Nephron (organoid): ENCODE measurements around the gene C1QL4.
A peak's percentile ranks its signal among the peaks of the same experiment; 100 is the strongest.

Experiments used
- H3K27ac Mint-ChIP-seq, 3 experiments: 2 replicates each; pipeline ENCODE4 v1.8.0; 2020; ENCODE audit warnings: mixed read lengths in 3 of 3, mild to moderate bottlenecking in 2 of 3, moderate library complexity in 1 of 3
- H3K27me3 Mint-ChIP-seq: 2 replicates; pipeline ENCODE4 v1.8.0; 2021; ENCODE audit warnings: low read depth, mild to moderate bottlenecking, moderate library complexity, mixed read lengths
- H3K36me3 Mint-ChIP-seq: 2 replicates; pipeline ENCODE4 v1.8.0; 2020; ENCODE audit warnings: low read depth, mixed read lengths
- H3K4me1 Mint-ChIP-seq: 2 replicates; pipeline ENCODE4 v1.8.0; 2020; ENCODE audit warnings: mixed read lengths
- H3K4me3 Mint-ChIP-seq, 3 experiments: 2 replicates each; pipeline ENCODE4 v1.8.0; 2020; ENCODE audit warnings: mild to moderate bottlenecking in 3 of 3, mixed read lengths in 3 of 3, moderate library complexity in 2 of 3
- H3K9me3 Mint-ChIP-seq: 2 replicates; pipeline ENCODE4 v1.8.0; 2020; ENCODE audit warnings: mixed read lengths
- TF ChIP-seq, protein P1 (sequence below), 3 experiments: fragments of 200-600 bp; sonication (generic); IDR thresholded peaks; one replicate each; pipeline ENCODE4 v1.5.0; 2021; ENCODE audit warnings: antibody characterized with exemption in 3 of 3; ENCODE audit not compliant: unreplicated experiment in 3 of 3

The C1QL4 gene

DNA sequence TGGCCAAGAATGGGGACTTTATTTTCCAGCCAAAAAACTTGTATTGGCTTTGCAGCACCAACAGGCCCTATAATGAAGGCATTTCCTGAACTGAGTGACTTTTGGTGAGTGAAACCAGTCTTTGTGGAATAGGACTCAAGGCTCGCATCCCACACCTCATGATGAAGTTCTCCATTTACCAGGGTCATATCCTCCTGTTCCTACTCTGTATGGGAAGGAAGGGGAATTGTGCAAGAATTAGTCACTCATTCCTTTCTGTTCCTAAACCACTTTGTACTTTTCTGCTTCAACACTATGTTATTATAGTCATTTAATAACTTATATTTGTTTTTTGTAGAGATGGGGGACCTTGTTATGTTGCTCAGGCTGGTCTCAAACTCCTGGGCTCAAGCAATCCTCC is 28.0 kb upstream of the C1QL4 start:
- H3K27me3 Mint-ChIP-seq, result peaks cover 8% of the 10 kb centered on the region
- TF ChIP-seq, protein P1, sequence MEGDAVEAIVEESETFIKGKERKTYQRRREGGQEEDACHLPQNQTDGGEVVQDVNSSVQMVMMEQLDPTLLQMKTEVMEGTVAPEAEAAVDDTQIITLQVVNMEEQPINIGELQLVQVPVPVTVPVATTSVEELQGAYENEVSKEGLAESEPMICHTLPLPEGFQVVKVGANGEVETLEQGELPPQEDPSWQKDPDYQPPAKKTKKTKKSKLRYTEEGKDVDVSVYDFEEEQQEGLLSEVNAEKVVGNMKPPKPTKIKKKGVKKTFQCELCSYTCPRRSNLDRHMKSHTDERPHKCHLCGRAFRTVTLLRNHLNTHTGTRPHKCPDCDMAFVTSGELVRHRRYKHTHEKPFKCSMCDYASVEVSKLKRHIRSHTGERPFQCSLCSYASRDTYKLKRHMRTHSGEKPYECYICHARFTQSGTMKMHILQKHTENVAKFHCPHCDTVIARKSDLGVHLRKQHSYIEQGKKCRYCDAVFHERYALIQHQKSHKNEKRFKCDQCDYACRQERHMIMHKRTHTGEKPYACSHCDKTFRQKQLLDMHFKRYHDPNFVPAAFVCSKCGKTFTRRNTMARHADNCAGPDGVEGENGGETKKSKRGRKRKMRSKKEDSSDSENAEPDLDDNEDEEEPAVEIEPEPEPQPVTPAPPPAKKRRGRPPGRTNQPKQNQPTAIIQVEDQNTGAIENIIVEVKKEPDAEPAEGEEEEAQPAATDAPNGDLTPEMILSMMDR (IDR thresholded peaks at IDR 0.05; ENCODE audit: unreplicated experiment in 3 of 3), result no peak
- peaks cover 20% of the 10 kb centered on the region for H3K4me1 Mint-ChIP-seq
- H3K27ac Mint-ChIP-seq, result no peak overlapping the region
- H3K4me3 Mint-ChIP-seq, result peak overlapping the region in 1 of 3 experiments; percentile 14
- H3K9me3 Mint-ChIP-seq, result no peaks in the 10 kb centered on the region
- no peaks in the 10 kb centered on the region for H3K36me3 Mint-ChIP-seq

DNA sequence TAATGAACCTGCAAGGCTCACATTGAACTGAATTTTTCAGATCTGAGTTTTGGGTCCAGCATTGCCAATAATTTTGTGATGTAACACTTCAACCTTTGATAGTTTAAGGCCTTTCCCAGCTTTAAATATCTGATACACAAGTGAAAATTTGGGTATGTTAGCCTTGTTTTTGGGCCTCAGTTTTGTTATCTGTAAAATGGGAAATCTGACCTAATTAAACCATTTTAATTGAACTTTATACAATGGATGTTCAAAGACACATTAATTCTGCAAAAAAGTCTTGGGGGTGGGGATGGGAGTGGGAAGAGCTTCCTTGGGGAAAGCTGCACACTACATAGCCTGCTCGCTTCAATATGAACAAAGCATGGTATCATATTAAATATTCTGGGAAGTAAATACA is 25.1 kb upstream of the C1QL4 start:
- no peaks in the 10 kb centered on the region for H3K36me3 Mint-ChIP-seq
- H3K4me1 Mint-ChIP-seq, result peaks cover 7% of the 10 kb centered on the region
- TF ChIP-seq, protein P1 (IDR thresholded peaks at IDR 0.05; ENCODE audit: unreplicated experiment in 3 of 3), result no peak
- H3K4me3 Mint-ChIP-seq, result no peak overlapping the region
- H3K9me3 Mint-ChIP-seq, result no peaks in the 10 kb centered on the region
- H3K27ac Mint-ChIP-seq, result no peak overlapping the region
- peaks cover 19% of the 10 kb centered on the region for H3K27me3 Mint-ChIP-seq

DNA sequence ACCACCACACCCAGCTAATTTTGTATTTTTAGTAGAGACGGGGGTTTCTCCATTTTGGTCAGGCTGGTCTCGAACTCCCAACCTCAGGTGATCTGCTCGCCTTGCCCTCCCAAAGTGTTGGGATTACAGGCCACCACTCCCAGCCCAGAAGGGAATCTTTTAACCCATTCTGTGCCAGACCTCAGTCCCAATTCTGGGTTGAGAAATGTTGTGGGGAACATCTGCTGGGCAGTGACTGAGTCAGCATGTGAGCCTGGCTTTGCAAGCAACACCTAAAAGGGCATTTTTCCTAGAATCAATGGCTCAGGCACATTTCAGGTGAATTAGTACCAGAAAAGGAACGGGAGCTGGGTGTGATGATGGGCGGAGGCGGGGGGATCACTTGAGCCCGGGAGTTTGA is 22.7 kb upstream of the C1QL4 start:
- H3K4me3 Mint-ChIP-seq, result no peak overlapping the region
- H3K27ac Mint-ChIP-seq, result no peak overlapping the region

DNA sequence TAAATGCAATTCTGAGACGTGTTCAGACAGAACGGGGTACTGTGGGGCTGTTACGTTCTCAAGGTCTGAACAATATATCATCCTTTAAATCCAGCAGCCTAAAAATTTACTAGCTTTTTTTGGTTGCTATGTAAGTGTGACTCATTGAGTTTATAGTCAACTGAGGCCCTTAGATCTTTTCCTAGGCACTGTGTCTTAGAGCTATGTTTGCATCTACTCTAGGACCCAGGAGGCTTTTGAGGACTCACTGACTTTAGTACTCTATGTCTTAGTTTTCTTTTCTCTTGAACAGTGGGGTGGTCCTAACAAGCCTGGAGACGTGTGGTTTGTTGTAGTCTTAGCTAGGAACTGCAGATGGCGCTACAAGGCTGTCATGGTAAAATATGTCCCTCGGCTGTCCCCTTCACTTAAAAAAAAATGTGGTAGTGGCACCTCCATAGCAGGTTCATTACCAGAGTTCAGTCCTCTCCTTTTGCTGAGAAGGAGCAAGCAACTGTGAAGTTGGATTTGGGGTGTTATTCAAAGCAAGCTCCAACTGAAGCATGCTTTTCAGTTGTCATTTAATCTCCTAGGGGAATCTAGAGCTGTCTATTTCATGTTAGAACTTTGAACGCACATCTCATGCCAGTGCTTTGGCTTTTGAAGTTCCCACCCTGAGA is 21.6 kb upstream of the C1QL4 start:
- Mint-ChIP-seq H3K4me1 (peaks cover 7% of the 10 kb centered on the region), H3K4me3 (no peak overlapping the region)

More for the DNA sequence above, 22.7 kb upstream of the C1QL4 start:
- TF ChIP-seq, protein P1 (IDR thresholded peaks at IDR 0.05; ENCODE audit: unreplicated experiment in 3 of 3), result no peak
- H3K27me3 Mint-ChIP-seq, result peaks cover 29% of the 10 kb centered on the region
- peaks cover 7% of the 10 kb centered on the region for H3K4me1 Mint-ChIP-seq
- no peaks in the 10 kb centered on the region for H3K9me3 Mint-ChIP-seq
- no peaks in the 10 kb centered on the region for H3K36me3 Mint-ChIP-seq

DNA sequence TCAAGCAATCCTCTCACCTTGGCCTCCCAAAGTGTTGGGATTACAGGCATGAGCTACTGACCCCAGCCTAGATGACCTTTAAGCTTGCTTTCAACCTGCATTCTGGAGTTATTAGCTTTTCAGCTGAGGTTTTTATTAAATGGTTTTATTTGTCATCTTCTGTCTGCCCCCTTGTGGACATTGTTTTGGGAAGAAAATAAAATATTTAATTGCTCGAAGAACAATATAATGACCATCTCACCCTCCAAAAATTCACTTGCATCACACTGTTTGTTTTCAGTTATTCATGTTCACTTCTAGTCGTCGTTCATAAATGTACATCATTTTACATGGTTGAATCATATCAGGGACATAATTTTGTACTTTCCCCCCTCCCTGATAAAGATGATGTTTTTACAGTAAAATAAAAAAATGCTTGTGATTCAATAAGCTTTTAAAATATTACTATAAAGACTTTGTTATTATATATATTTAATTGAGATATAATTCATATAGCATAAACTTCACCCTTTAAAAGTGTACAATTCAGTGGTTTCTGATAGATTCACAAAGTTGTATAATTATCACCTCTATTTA is 20.2 kb upstream of the C1QL4 start:
- Mint-ChIP-seq H3K36me3 (no peaks in the 10 kb centered on the region), H3K27me3 (peaks cover 47% of the 10 kb centered on the region), H3K27ac (no peak overlapping the region), H3K9me3 (no peaks in the 10 kb centered on the region), H3K4me3 (no peak overlapping the region), H3K4me1 (peaks cover 7% of the 10 kb centered on the region)
- TF ChIP-seq, protein P1 (IDR thresholded peaks at IDR 0.05; ENCODE audit: unreplicated experiment in 3 of 3), result peak; percentile 46 to 64 (median 50)

More for the DNA sequence above, 21.6 kb upstream of the C1QL4 start:
- Mint-ChIP-seq H3K27ac (no peak overlapping the region), H3K27me3 (peaks cover 36% of the 10 kb centered on the region), H3K9me3 (no peaks in the 10 kb centered on the region), H3K36me3 (no peaks in the 10 kb centered on the region)
- TF ChIP-seq, protein P1 (IDR thresholded peaks at IDR 0.05; ENCODE audit: unreplicated experiment in 3 of 3), result peak; percentile 67 to 80 (median 79)

DNA sequence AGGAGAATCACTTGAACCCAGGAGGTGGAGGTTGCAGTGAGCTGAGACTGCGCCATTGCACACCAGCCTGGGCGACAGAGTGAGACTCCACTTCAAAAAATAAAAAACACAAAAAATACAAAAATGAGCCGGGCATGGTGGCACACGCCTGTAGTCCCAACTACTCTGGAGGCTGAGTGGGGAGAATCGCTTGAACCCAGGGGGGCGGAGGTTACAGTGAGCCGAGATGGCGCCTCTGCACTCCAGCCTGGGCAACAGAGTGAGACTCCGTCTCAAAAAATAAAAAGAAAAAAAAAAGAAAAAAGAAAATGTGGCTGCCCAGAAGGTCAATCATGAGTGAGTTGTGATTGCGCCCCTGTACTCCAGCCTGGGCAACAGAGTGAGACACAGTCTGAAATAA is 18.9 kb upstream of the C1QL4 start:
- Mint-ChIP-seq H3K9me3 (no peaks in the 10 kb centered on the region), H3K4me1 (peaks cover 7% of the 10 kb centered on the region), H3K4me3 (no peak overlapping the region), H3K27me3 (peaks cover 52% of the 10 kb centered on the region), H3K36me3 (no peaks in the 10 kb centered on the region), H3K27ac (no peak overlapping the region)
- TF ChIP-seq, protein P1 (IDR thresholded peaks at IDR 0.05; ENCODE audit: unreplicated experiment in 3 of 3), result no peak
